Stimulated activated CD4-positive, alpha-beta T cell treated with anti-CD3 and anti-CD28 coated beads, Interleukin-15, amount 100 ng/mL, for 48 hours (primary cell): Measurements from ENCODE around the gene CYP1B1.
"Not testable (repeated sequence)": the region's sequence is repeated elsewhere in the genome, so short reads cannot be mapped to it uniquely, and the experiment has no call there.

Source experiments
- DNase-seq, 2 donors: peaks; one replicate each; pipeline ENCODE4 v3.0.0-alpha.2; 2020; ENCODE audit warnings: low read depth in 2 of 2

Gene CYP1B1

DNA sequence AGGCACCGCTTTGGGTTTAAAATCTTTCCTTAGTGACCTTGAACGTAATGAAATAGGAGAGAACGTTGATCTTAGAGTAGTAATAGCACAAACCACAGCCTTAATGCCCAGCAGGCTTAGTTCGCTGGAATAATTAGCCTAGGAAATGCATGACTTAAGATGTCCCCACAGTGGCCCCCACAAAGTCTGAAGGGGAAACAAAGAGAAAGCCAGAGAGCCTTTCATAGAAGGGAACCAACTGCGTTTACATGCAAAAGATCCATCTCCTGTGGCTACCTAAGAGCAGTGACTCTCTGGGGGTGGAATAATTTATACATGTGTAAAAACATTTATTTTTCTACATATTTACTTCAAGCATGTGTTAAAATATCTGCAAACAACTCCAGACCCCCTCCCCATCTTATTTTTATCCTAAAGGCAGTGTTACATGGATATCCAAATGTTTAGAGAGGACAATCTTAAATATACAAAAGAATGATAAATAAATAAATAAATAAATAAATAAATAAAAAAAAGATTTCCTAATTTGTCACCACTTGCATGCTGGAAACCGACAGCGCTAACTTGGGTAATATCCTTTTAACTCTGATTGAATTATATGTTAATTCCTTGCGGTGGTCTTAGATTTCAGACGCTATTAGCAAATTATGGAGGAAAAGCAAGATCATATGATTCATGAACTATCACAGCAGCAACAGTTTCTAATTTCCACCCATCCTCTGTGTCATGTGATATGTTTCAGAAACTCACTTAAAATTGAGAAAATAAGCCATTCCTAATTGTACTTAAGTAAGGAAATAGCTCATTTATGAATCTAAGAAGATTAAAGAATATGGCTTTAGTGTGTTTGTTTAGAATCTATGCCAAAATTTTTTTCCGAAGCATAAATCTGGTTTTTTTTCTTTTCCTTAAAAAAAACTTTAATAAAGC is 23.4 kb upstream of the CYP1B1 start:
- DNase-seq, result no peak

DNA sequence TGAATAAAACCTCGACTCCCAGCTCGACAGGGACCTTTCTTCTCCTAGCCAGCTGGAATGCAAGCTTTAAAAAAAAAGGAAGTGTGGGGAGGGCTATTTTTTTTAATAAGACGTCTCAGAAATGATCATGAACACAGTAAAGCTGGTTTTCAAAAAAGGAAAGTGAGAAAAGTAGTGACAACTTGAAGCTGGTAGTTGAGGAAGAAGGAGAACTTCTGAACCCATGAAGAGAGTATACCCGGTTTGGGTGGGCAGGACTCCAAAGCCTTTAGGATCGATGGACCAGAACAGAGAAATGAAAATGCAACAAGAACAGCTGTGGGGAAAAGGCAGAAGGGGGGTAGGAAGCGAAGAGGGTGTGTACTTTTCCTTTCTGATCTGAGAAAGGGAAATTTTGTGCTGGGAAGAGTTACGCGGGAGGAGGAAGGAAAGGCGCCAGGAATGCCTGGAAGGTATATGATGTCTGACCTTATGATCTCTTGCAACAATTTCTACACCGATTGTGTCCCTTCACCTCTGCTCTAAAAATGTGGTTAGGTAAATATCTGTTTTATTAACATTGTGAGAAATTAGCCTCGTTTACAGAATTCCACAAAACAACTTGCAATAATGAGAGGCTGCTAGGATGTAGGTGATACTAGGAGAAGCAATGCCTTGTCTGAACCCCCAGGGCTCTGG is 22.6 kb upstream of the CYP1B1 start:
- no peak for DNase-seq

DNA sequence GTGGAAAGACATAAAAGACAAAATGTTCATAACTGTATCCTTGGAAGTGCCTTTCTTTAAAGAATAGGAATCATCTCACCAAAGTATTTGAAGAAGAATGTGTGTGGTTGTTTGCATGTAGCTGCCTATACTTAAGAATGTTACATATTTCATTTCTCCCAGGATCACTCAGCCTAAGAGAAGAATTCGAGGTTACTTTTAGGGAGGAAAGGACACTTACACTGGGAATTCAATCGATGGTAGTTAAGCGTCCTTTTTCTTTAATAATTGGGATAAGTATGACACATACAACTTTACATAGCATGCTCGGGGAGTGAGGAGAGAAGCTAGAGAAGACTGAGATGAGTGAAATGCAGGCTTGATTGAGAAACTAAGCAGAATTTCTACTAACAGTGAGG is 22.0 kb upstream of the CYP1B1 start:
- DNase-seq, result no peak

DNA sequence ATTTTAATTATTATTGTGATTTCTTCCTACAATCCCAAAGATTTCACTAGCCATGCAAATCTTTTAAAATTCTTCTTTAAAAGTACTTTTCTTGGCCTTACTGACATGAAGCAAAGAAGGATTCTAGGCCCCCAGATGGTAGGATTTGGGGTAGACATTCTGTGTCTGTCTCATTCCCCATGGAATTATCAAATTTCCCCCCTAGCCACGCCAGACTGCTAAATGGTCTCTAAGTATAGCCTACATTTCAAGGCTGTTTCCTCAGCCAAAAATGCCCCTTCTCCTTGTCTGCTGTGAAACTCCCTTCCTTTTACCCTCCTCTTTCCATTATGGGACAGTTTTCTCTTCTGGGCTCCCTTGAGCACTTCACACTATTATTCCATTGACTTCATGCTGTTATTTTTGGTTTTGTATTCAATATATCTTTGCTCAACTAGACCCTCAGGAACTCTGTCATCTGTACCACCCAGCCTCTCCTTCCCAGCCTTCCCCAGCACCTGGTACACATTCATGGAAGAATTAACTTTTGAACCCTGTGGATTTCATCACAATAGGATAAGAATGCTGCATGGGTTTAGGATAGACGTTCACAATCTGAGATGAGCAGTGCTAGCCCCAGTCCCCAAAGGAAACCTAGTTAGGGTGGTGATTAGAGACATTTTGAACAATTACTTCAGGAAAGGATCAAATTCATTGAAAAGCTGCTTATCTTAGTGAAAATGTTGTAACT is 21.5 kb upstream of the CYP1B1 start:
- DNase-seq, result no peak

DNA sequence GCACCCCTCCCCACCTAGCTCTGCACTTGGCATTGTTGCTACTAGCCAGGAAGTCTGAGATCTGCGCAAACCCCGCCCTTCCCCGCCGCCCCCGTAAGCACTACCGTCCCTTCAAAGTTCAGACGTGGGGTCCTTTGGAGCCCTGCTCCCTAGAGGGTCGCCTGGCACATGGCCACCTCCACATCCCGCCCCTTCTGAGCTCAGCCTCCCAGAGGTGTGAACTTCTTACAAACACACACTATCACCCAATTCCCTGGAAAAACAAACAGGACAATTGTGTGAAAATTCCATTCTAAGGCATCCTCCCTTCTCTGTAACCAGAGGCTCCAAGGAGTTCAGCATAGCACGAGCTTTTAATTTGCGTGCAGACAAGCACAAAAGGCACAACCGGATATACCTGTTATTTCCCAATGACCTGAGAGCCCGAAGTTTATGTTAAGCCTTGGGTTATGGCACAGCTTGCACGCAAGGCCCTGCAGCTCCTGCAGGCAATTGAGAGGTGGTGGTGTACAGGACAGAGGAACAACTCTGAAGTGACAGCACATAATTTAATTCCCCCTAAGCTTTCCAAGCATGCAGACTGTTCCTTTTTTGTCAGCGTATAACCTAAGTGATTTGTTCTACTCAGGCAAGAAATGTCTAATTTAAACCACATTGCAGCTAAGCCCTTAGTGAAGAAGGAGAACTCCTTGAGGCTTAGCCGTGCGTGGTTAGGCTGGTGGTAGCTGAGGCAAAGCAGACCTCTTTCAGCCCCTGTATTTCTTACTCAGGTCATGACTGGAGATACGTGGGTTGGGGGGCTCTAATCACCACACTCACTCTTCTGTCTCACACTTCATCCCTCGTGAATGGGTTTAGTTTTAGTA is 20.3 kb upstream of the CYP1B1 start:
- DNase-seq, result no peak

DNA sequence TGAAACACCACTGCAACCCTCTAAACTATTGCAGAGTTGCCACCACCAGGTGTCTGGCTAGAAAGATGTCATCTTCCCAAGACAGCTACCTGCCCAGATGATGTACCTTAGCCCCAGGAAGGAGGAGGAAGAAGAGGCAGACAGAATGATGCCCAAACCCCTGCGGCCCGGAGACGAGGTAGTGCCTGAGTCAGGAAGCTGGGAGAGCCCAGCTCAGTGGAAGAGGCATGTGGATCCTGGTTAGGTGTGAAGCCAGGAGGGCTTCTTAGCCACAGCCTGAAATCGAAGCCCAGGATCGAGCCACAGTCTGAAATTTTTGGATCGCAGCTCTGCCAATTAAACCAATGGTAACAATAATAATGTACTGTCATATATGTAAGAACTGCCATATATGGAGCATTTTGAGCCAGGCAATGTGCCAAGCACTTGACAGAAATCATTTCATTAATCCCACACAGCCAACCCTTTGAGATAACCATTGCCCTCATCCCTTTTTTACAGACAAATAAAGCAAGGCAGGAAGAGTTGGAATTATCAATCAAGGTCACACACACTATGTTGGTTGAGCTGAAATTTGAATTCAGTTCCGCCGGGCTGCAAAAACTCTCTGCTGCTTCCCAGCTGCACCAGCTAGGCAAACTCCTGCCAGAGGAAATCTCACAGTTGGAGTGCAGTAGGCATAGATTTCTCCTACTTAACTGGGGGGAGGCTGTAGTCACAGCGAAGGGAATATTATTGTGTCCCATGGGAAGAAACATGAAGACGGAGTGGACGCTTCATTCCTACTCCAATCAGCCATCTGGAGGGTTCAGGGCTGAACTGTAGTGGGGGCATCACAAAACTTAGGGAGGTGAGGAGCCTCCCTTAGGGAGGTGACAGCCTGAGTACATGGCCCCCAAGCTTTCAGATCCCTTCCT is 19.4 kb upstream of the CYP1B1 start:
- no peak for DNase-seq

DNA sequence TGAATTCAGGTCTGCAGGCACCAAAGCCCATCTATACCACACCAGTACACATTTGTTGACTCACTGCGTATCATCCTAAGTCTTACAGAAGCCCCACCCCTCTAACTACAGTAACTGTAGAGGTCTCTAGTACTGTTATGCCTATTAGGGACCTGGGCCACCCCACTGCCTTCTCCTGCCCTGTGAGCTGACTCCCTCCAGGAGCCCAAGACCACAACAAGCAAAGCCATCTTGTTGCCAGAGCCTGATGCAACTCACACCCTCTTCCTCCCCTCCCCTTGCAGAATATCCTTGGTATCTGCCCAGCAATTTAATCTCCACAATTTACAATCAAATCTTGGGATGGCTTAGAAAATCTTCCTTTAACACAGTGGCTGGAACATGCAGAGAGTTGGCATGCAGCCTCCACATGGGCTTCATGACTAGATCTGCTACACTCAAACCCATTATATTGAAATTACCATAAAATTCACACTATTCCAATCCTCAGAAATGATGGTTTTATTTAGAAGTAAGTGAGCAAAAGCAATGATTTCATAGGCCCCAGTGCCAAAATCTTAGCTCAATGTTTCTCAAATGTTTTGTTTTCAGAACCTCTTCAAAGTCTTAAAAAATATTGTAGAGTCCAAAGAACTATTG is 17.7 kb upstream of the CYP1B1 start:
- DNase-seq, result no peak

DNA sequence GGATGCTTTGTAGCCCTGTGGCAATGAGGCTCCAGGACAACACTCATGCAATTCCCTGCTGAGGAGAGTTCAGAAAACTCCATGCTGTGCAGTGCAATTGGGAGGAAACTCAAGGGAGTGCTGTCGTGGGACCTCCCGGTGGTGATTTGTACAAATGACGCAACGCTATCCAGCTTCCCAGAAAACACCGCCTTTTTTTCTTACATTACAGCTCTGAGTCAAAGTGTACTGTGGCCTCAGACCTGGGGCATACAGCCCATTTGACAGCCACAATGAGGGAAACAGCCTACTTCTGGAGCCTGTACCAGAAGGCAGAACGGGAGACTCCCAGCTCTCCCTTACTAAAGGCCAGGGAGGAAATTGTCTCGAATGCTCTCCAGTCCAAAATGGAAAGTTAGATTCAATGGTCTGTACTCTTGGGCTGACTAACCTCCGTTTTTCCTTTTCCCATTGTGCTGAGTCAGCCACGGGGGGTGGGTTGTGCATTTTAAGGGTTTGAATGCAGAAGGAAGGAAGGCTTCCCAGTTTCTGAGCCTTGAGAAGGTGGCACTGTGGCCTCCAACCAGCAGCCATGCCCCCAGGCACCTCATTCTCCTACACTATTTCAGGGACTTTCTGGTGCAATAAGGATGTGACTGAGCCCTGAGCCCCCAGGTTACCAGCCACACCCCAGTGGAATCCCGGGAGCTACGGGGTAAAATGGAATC is 16.4 kb upstream of the CYP1B1 start:
- no peak for DNase-seq

DNA sequence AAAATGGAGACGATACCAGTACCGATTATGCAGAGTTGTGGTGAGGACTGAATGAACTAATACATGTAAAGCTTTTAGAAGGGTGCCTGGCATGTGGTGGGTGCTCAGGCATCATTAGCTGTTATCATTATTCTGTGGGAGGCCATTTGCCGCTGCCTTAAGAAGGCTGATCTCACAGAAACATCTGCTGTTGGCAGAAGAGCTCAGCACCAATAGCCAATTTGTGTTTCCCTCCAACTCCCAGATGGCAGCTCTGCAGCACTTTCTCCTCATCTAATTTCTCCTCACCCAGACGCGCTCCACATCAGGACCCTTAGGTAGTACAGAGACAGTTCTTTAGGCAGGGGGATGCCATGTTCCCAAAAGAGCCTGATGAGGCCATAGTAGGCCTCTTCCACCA is 15.8 kb upstream of the CYP1B1 start:
- no peak for DNase-seq

DNA sequence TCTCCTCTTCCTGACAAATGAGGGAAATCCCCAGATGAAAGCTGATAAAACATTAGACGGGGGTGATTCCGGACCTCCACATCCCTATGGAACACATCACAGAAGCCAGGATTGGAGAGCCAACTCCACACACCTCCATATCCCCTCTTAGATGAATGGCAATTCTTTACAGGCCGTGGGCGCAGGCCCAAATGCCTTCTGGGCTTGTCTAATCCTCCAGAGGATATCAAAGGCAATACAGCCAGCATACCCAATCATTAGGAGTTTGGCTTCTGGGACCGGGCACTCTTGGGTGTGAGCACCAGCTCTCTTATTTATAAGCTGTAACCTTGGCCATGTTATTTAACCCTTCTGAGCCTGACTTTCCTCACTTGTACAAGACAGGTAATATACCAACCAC is 15.0 kb upstream of the CYP1B1 start:
- DNase-seq, result no peak

DNA sequence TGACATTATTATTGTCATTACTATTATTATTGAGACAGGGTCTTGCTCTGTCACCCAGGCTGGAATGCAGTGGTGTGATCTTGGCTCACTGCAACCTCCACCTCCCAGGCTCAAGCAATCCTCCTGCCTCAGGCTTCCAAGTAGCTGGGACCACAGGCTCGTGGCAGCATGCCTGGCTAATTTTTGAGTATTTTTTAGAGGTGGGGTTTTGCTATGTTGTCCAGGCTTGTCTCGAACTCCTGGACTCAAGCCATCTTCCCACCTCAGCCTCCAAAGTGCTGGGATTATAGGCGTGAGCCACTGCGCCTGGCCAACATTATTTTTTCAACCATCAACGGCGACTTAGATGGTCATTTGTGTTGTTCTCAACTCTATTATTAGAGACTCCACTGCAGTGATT is 14.3 kb upstream of the CYP1B1 start:
- not testable (repeated sequence) for DNase-seq

DNA sequence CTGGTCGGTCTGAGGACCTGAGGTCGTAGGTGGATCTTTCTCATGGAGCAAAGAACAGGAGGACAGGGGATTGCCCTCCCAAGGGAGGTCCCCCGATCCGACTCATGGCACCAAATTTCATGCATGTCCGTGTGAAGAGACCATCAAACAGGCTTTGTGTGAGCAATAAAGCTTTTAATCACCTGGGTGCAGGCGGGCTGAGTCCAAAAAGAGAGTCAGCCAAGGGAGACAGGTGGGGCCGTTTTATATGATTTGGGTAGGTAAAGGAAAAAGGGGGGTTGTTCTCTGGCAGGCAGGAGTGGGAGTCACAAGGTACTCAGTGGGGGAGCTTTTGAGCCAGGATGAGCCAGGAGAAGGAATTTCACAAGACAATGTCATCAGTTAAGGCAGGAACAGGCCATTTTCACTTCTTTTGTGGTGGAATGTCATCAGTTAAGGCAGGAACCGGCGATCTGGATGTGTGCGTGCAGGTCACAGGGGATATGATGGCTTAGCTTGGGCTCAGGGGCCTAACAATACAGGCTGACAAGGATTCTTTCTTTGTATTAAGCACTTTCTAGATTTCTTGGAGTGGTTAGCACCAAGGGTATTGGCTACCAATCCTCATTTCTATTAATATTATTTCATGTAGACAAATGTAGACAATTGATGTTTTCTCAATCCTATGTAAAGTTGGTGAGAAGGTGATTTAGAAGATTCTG is 10.2 kb upstream of the CYP1B1 start:
- DNase-seq, result not testable (repeated sequence)

DNA sequence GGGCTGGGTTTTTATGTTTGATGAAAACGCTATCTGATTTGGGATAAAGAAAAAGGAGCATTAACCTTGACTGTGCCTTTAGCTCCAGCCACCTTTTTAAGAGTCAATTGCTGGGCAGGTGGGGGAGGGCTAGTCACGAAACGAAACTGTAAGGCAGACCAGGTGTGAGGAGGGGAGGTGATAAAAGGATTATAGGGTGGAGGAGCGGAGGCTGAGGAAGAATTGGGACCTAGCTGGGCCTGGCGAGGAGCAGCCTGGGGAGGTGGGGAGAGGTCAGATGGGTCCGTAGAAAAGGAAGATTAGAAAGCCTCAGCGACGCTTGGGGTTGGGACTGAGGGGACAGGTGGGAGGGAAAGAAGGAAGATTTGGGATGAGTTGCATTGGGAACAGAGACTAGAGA is 8.6 kb upstream of the CYP1B1 start:
- not testable (repeated sequence) for DNase-seq

DNA sequence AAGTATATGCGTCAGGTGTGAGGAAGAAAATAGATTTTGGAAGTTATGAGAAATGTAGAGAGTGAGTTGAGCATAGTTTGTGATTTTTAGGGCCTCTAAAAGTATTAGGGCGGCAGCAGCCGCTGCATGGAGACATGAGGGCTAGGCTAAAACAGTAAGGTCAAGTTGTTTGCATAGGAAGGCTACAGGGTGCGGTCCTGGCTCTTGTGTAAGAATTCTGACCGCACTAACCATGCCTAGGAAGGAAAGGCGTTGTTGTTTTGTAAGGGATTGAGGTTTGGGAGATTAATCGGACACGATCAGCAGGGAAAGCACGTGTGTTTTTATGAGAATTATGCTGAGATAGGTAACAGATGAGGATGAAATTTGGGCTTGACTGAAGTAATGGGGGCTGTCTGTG is 6.8 kb upstream of the CYP1B1 start:
- not testable (repeated sequence) for DNase-seq

DNA sequence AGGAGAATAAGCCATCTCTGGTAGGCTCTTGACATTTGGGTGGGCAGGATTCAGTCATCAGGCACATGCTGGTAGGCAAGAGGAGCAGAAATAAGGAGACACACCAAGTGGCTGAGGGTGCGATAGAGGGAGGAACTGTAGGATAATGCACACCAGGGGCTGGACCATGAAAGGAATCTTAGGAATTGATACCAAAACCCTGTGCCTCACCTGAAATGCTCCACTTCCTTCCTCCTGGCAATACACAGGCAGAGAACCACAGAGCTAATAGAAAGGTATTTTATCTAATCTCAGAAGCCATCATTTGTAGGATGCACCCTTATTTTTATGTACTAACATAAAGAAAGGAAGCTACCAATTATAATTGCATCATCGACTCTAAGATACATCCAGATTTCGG is 4.4 kb upstream of the CYP1B1 start:
- DNase-seq, result no peak

DNA sequence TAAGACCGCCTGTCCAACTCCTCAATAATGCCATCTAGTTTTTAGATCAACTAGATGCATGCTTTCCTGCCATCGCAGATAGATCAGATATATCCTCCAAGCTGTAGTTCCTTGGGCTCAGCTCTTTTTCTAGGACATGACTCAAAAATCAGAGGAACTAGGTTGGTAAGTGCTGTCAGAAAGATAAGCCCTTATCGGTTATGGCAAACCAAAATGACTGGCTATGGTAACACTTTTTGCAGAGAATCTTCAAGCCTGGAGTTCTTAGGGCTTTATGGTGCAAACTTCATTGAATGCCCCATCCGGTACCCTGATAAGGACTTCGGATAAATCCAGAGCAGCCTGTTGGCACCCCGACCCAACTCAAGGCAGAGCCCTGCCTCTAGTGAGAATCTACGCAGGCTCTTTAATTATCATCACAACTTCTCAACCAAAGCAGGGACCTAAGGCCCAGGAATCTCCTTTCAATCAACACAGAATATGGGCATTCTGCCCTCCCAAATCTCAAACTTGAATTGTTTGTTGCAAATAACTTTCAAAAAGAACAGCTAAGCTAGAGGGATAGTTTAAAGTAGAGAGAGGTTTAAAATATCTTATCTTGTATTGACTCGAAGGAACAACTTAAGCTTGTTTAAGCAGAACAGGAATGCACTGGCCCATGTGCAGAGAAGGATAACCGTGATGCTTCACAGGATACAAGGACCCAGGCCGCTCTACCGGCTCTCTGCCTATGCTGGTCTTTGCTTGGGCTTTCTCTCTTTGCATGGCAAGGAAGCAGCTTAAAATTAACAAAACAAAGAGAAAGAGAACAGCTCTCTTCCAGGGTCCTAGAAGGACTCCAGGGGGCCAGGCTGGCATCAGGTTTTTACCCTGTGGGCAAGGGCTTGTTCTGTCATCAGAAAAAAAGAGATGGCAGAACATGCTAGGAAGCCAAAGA is 3.4 kb upstream of the CYP1B1 start:
- no peak for DNase-seq

DNA sequence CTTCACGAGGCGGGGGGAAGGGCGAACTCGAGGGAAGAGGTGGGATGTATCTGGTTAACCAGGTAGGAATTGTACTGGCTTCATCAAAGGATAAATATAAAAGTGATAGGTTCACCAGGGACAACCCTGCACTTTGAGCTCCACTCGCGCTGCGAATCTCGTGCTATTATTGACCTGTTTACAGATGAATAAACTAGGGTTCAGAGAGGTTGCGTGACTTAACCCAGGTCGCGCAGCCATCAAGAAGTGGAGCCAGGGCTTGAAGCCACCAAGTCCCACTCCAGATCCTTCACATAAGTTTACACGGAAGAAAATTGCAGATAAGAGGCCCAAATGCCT is 1.4 kb upstream of the CYP1B1 start:
- DNase-seq, result no peak
